GM12892 (cell line): Measurements from ENCODE around the gene PRDM15.

Experiments used
- POLR2A ChIP-seq: IDR thresholded peaks from 2 replicates; pipeline ENCODE4 v1.6.1; 2011; ENCODE audit warnings: low read depth, low read length, control low read depth
- POLR2AphosphoS5 ChIP-seq: IDR thresholded peaks from 2 replicates; pipeline ENCODE4 v1.6.1; 2011; ENCODE audit warnings: low read depth, low read length, control low read depth
- TAF1 ChIP-seq: IDR thresholded peaks from 2 replicates; pipeline ENCODE4 v1.6.1; 2011; ENCODE audit warnings: low read depth, mild to moderate bottlenecking, control low read depth, low read length, borderline replicate concordance

DNA sequence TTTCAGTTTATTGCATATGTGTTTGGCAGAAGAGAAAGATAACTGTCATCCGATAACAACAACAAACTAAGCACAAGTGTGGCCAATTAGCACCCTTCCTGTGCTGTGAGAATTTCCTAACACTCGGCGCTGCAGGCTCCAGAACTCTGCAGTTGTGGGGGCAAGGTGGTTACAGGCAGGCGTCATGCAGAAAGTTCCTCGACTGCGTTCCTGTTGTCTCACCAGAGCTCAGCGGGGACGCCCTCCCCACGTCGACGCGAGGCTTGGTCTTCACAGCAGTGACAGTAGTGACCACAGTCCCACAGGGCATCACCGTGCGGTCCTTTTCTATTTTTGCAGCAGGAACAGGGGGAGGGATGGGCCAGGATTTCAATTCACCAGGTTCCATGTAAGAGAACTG, 27.6 kb upstream of the PRDM15 start:
- TF ChIP-seq POLR2A = no peak
- TF ChIP-seq POLR2AphosphoS5 = no peak
- TF ChIP-seq TAF1 = no peak
